Spleen (tissue), 7 donors: Measurements from ENCODE around the gene TUBB6.

Experiments
- CTCF ChIP-seq, 11 experiments: fragments of 200-600 bp in 7 of 11; fragments of 450-650 bp in 4 of 11; sonication (generic) in 4 of 11; IDR thresholded peaks in 8 of 11; conservative IDR thresholded peaks in 3 of 11; 1 replicate in 7 of 11; 2 replicates in 4 of 11; pipeline versions ENCODE4 v1.4.0 to v1.8.0; 2016 to 2021; ENCODE audit warnings: antibody characterized with exemption in 11 of 11, inconsistent platforms in 4 of 11, mild to moderate bottlenecking in 1 of 11
- POLR2A ChIP-seq, 3 donors: fragments of 450-650 bp; IDR thresholded peaks; one replicate each; pipeline ENCODE4 v1.5.1; 2017; ENCODE audit warnings: antibody characterized with exemption in 3 of 3, mild to moderate bottlenecking in 1 of 3
- donor health status: DM: no; HTN: no; CAD: no; lungs with moderate emphysema.
- donor health status: DM: no; HTN: no; CAD: no.
- donor health status: DM: no; HTN: no; CAD: no.

- no peak for TF ChIP-seq POLR2A (IDR thresholded peaks at IDR 0.05)
- TF ChIP-seq CTCF (IDR thresholded peaks at IDR 0.05 in 8 of 11, conservative IDR thresholded peaks at IDR 0.05 in 3 of 11): no peak
Observed at GRCh38 chr18:12278215-12278671, 29.8 kb upstream of the TUBB6 start.
